KOPT-K1 (cell line): ENCODE data around the gene KCNH4.

ENCODE experiments used
- H3K27ac ChIP-seq: fragments of 200-600 bp; sonication (generic); 2 replicates; pipeline ENCODE4 v1.5.1; 2016; ENCODE audit warnings: antibody characterized with exemption, mild to moderate bottlenecking, low read depth, low read length; ENCODE audit not compliant: poor library complexity, severe bottlenecking
- H3K36me3 ChIP-seq: fragments of 200-600 bp; sonication (generic); 2 replicates; pipeline ENCODE4 v1.5.1; 2017; ENCODE audit warnings: antibody characterized with exemption, mild to moderate bottlenecking, low read length, moderate library complexity; ENCODE audit not compliant: insufficient read depth
- H3K9me3 ChIP-seq: fragments of 200-600 bp; sonication (generic); 2 replicates; pipeline ENCODE4 v1.5.1; 2017; ENCODE audit warnings: antibody characterized with exemption, low read length, mild to moderate bottlenecking; ENCODE audit not compliant: insufficient read depth, poor library complexity, severe bottlenecking

Gene KCNH4

GRCh38 chr17:42112552-42113176 lies 68.3 kb downstream of the KCNH4 start, which contains the start of gene DHX58:
DHX58 (minus strand) TSS chr17:42112714; CDS start chr17:42111892, 822 bp downstream.
- Histone ChIP-seq H3K36me3 (peaks cover 55% of the 10 kb centered on the region), H3K27ac (peak within 1 kb of the TSS; percentile 91), H3K9me3 (no peaks in the 10 kb centered on the region)

DNA sequence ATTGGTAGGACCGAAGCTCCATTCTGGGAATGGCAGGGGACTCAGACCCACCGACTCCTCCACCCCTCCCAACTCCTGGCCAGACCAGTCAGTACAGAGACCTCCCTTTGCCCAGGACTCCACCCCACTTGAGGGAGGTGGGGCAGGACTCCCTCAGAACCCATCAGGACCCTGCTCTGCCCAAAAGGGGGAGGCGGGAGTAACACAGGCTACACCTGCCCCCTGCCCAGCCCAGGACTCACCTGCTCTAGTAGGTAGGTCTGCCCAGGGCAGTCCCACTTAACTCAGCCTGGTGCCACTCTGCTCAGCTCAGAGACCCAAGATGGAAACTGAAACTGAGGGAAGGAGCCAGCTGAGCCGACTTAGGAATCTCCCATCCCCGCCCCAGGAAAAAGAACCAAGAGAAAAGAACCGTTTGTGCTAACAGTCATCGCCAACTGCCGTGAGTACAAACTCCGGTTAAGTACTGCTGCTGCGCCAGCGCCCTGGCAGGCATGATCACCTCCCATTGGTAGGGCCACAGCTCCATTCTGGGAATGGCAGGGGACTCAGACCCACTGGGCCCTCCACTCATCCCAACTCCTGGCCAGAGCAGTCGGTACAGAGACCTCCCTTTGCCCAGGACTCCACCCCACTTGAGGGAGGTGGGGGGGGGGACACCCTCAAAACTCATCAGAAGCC lies 68.9 kb downstream of the KCNH4 start:
- Histone ChIP-seq H3K27ac (peak overlapping the region; percentile 91), H3K9me3 (no peaks in the 10 kb centered on the region), H3K36me3 (peaks cover 48% of the 10 kb centered on the region)

GRCh38 chr17:42111265-42111636 lies 69.7 kb downstream of the KCNH4 start:
- H3K36me3 ChIP-seq: peaks cover 42% of the 10 kb centered on the region
- H3K9me3 ChIP-seq: no peaks in the 10 kb centered on the region
- H3K27ac ChIP-seq: peak overlapping the region; percentile 91

GRCh38 chr17:42110301-42111264 lies 70.4 kb downstream of the KCNH4 start:
- Histone ChIP-seq H3K36me3 (peaks cover 35% of the 10 kb centered on the region), H3K27ac (peak overlapping the region; percentile 91), H3K9me3 (no peaks in the 10 kb centered on the region)

- H3K27ac ChIP-seq: peak overlapping the region; percentile 47
- peaks cover 29% of the 10 kb centered on the region; the same call in 1 of the 2 replicates for H3K36me3 ChIP-seq
- H3K9me3 ChIP-seq: no peaks in the 10 kb centered on the region
These were observed 71.9 kb downstream of the KCNH4 start for GRCh38 chr17:42109086-42109485.

- Histone ChIP-seq H3K27ac (peak overlapping the region; percentile 47), H3K9me3 (no peaks in the 10 kb centered on the region), H3K36me3 (peaks cover 27% of the 10 kb centered on the region; the same call in 1 of the 2 replicates)
These were observed 73.1 kb downstream of the KCNH4 start for GRCh38 chr17:42107597-42108576.

- Histone ChIP-seq H3K27ac (no peak overlapping the region), H3K9me3 (no peaks in the 10 kb centered on the region), H3K36me3 (peaks cover 27% of the 10 kb centered on the region; the same call in 1 of the 2 replicates)
These were observed 73.8 kb downstream of the KCNH4 start for GRCh38 chr17:42107124-42107523.
